ES-I3 (cell line): Measurements from ENCODE around the gene AGAP1.

Experiments
- H3K36me3 ChIP-seq: 2 replicates; pipeline ENCODE4 v1.6.1; 2013; ENCODE audit warnings: mild to moderate bottlenecking, low read length, control low read depth, moderate library complexity; ENCODE audit not compliant: insufficient read depth
- H3K4me1 ChIP-seq: 2 replicates; pipeline ENCODE4 v1.6.1; 2013; ENCODE audit warnings: mild to moderate bottlenecking, control low read depth, low read length; ENCODE audit not compliant: insufficient read depth
- H3K9ac ChIP-seq: 2 replicates; pipeline ENCODE4 v1.6.1; 2013; ENCODE audit warnings: low read depth, mild to moderate bottlenecking, low read length, moderate library complexity
- H3K9me3 ChIP-seq: 2 replicates; pipeline ENCODE4 v1.6.1; 2013; ENCODE audit warnings: mild to moderate bottlenecking, low read length, moderate library complexity; ENCODE audit not compliant: control insufficient read depth, insufficient read depth

AGAP1 gene

DNA sequence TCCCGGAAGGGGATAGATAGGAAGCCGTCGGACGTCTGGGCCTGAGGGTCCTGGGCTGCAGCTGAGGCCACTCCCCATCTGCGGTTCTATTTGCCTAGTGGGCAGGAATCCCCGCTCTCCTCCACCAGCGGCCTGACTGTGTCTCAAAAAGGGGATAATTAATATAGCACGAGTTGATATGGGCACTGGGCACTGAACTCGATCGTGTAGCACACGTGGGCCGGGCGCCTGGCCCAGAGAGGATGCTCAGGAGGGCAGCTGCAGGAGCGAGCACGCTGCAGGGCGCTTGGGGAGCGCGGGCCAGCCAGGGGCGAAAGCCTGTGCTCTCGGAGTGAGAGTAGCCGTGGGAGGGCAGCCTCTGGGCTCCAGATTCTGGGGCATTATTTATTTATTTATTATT, 683.1 kb downstream of the AGAP1 start:
- H3K9ac ChIP-seq = no peak overlapping the region
- H3K4me1 ChIP-seq = peaks cover 29% of the 10 kb centered on the region
- H3K36me3 ChIP-seq = no peaks in the 10 kb centered on the region
- no peaks in the 10 kb centered on the region for H3K9me3 ChIP-seq

DNA sequence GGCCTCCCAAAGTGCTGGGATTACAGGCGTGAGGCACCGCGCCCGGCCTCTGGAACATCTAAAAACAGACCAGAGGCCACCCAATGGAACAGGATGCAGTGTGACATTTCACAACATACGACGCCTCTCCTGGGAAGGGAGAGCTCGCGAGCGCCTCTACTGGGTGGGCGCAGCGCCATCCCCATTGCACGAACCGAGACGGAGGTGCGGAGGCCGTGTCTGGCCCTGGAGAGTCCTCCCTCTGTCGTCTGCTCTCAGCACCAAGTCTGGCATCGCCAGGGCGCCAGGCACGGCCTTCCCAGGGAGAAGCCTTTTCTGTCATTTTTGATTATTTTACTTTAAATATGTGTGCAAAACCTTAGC, 683.7 kb downstream of the AGAP1 start:
- peak overlapping the region; percentile 69; the same call in 1 of the 2 replicates for H3K9ac ChIP-seq
- peaks cover 29% of the 10 kb centered on the region for H3K4me1 ChIP-seq
- H3K36me3 ChIP-seq = no peaks in the 10 kb centered on the region
- no peaks in the 10 kb centered on the region for H3K9me3 ChIP-seq

DNA sequence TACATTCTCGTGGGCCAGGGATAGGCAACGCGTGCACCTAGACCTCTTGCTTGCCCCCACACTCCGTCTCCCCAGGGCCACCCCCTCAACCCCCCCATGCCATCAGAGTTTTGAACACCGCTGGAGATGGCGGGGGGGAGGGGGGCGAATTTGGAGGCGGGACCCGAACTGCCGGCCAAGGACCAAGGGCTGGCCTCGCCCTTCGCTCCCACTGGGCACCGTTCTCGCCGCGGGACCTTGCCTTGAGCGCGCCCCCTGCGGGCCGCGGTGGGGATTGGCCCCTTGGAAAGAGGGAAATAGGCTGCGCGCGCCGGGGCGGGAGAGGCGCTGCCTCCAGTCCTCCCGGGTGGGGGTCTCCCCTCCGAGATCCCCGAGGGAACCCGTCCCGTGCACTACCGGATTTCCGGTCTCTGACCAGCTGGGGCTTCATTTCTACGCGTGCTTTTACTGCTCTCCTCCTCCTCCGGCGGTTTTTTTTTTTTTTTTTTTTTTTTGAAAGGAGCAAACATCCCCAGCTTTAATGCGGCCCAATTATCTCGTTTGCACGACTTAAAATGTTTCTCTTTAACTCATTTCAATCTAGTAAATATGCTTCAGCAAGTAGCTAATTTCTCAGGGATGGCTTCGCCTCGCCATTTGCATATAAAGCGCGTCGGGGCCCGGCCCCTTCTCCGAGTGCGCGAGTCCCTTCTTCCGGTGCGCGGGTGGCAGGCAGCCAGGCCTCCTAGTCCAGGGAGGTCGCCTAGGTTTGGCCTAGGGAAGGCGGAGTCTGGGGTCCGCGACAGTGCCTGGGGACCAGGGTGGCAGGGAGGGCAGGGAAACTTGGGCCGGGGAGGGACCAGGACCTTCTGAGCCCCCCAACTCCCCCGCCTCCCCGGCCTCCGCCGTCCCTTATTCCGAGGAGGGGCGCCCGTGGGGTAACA, 684.4 kb downstream of the AGAP1 start:
- H3K9ac ChIP-seq = peak overlapping the region; percentile 69; the same call in 1 of the 2 replicates
- H3K4me1 ChIP-seq = peaks cover 29% of the 10 kb centered on the region
- no peaks in the 10 kb centered on the region for H3K36me3 ChIP-seq
- no peaks in the 10 kb centered on the region for H3K9me3 ChIP-seq

DNA sequence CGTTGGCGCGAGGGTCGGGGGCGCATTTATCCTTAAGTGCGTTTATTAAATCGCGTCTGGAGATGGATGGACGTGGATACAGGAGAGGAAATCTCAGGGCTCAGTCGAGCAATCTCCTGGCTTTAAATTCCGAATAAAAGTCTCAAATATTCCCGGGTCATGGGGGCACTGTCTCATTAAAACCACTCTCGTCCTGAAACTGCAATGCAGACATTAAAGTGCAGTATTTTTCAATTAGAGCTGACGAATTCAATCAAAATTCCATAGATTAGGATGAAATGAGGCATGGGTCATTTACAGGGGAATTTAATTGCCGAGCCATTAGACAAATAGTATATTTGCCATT, 685.0 kb downstream of the AGAP1 start:
- Histone ChIP-seq H3K36me3 (no peaks in the 10 kb centered on the region), H3K9ac (peak overlapping the region; percentile 69), H3K4me1 (peaks cover 29% of the 10 kb centered on the region), H3K9me3 (0 out of 2 replicates have a peak, but pooled peaks cover 2% of the 10 kb centered on the region)

DNA sequence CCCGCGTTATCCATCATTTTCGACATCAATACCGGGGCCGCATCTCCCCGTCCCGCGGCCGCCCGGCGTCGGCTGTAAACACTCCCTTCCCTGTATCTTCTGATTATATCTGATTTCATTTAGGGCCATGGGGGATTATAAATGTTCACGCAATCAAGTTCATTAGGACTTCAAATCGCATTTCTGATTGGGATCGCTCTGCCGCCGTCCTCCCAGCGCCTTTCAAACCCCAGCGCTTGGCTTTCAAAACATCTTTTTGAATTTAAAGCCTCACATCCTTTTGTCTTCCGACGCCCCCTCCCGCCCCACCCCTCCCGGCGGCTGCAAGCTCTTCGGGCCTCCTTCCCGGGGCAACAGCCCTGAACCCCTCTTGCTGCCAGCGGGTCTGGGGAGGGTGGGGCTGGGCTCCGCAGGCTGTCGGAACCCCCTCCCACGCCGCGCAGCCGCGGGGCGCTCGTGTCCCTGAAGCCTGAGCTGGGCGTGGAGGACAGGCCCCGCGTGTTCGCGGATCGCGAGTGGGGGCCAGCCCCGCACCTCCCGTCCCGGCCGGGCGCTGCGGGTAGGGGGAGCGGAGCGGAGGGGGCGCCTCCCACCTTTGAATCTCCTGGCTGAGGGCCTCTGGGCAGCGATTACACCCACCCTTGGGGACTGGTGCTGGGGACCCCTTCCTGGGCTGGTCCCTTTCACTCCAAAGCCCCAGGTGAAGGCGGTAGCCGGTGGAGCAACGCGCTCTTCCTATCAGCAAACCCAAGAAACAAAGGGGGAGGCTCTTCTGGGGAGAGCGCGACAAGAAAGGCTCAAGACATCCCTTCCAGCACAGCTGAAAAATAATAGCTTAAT, 685.6 kb downstream of the AGAP1 start:
- H3K9ac ChIP-seq = peak overlapping the region; percentile 69
- H3K4me1 ChIP-seq = peaks cover 25% of the 10 kb centered on the region
- H3K9me3 ChIP-seq = peaks cover 6% of the 10 kb centered on the region; the same call in 1 of the 2 replicates
- H3K36me3 ChIP-seq = no peaks in the 10 kb centered on the region

DNA sequence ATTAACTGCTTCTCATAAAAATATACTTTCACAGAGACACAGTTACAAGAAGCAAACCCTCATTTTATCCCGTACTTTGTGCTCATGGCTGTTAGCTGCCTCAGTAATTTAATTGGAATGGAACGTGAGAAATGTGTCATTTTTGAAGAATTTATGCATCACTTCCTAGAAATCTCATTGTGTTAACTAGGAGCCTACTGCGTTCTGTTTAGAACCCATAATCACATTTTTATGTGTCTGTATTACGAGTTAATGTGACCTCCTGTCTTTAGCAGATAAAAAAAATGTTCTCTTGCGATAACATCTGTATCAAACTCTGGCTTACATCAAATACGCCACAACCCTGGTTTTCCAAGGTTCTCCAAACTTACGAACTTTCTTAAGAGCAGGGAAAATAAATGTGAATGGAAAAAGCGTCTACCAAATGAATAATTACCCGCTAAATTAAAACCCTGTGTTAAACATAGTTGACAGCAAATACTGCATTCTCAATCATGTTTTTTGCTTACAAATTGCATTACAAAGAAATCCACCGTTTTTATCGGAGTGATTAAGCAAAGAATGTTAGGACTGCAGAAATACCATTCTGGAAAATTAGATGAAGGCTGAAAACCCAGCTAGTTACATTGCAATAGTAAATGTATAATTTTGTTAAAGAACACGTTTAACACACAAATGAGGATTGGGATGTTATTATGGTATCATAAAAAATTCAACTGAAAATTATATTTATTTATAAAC, 686.4 kb downstream of the AGAP1 start:
- Histone ChIP-seq H3K4me1 (peaks cover 17% of the 10 kb centered on the region), H3K9ac (peak overlapping the region; percentile 69; the same call in 1 of the 2 replicates), H3K36me3 (no peaks in the 10 kb centered on the region), H3K9me3 (peaks cover 13% of the 10 kb centered on the region; the same call in 1 of the 2 replicates)

DNA sequence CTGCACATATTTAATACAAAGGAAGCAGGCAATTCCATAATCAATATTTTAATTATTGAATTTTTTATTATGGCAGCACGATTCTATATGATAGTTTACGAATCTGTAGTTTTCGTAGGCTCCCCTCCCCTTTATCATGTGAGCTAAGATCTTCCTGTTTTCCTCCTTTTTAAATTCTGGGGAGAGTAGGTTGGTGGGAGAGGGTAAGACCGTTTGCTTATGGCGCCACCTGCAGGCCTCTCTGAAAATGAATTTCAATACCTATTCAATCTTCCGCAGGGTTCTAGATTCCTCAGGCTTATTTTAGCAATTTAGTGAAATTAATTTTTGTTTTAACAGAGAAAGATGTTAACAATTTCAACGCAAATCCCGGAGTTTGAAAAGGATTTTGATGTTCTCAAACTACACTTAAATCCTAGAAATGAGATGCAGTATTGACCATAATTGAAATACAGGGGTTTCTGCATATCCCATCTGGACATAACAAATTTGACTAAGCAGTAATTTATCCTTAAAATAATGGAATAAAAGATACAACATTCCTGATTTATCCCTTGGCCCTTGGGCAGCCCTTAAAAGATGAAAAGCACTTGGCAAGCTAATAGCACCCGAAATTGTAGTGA, 687.1 kb downstream of the AGAP1 start:
- no peak overlapping the region for H3K9ac ChIP-seq
- H3K4me1 ChIP-seq = peaks cover 10% of the 10 kb centered on the region
- H3K36me3 ChIP-seq = no peaks in the 10 kb centered on the region
- peaks cover 14% of the 10 kb centered on the region; the same call in 1 of the 2 replicates for H3K9me3 ChIP-seq
